Right renal pelvis (tissue), 4 donors: ENCODE data around the gene RUSC2. TPM values are rescaled to one million over a fixed set of nuclear protein-coding genes. Genes with fewer than 3 reads are reported as not detected.
A peak's percentile ranks its signal among the peaks of the same experiment; 100 is the strongest.
"Not testable (repeated sequence)": the region's sequence is repeated elsewhere in the genome, so short reads cannot be mapped to it uniquely, and the experiment has no call there.

Source experiments
- DNase-seq, 4 donors: peaks; one replicate each; pipeline ENCODE4 v3.0.0-alpha.2; 2013; ENCODE audit warnings: low read depth in 4 of 4, low spot score in 3 of 4, missing footprints in 1 of 4
- polyA plus RNA-seq, 4 donors: library from polyadenylated mRNA; unstranded; fragments of 120-200 nt; gene quantifications; one replicate each; pipeline ENCODE4 v1.2.1, GENCODE V29; 2013; ENCODE audit not compliant: insufficient read length in 4 of 4

RUSC2 gene
- polyA plus RNA-seq, 4 donors, result 17.7 to 20.7 (median 19.2) TPM

- DNase-seq, result no peak
Observed at GRCh38 chr9:35519692-35520363, 29.9 kb downstream of the RUSC2 start.

GRCh38 chr9:35520364-35520710, 30.4 kb downstream of the RUSC2 start:
- DNase-seq, result no peak

DNA sequence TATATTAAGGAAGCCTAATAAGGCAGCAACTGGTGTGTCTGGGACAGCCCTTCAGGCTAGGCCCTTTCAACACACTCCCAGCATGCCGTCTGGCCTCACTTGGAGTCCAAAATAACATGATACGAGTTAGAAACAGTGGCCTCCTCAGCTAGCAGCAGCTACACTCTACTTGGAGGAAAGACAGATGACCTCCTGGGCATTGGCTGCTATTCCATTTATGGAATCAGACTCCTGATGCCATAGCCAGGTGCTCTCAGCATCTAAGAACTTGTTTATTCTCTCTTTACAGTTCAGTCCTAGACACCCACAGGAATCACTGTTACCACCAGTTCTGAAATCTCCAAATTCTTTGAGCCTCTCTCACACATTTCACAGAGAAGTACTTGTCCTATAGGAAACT, 31.8 kb downstream of the RUSC2 start:
- no peak for DNase-seq

DNA sequence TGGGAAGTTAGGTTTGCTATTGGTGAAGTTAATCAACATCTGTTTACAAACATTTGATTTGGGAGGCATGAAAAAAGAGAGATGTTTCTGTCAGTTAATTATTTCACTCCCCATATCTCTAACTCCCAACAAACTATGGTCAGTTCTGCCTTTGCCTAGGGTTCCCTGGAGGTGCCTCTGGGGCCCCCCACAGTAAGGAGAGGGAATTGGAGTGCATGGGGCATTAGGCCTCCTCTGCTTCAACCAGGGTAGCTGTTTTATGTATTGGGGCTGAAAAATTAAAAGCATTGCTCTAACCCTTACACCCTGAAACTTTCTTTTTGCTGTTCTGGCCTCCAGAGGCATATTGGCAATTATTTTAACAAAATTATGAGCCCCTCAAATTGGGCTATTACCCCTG, 32.3 kb downstream of the RUSC2 start:
- DNase-seq, result no peak

GRCh38 chr9:35522700-35523099, 32.8 kb downstream of the RUSC2 start:
- DNase-seq, result no peak

DNA sequence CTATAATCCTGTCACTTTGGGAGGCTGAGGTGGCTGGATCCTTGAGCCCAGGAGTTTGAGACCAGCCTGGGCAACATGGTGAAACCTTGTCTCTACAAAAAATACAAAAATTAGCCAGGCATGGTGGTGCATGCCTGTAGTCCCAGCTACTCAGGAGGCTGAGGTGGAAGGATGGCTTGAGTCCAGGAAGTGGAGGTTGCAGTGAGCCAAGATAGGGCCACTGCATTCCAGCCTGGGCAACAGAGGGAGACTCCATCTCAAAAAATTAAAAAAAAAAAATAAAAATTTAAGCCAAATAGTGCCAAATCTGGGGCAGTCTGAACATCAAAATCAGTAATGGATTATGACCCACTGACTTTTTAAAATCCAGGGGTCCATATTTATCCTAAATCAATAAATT, 33.6 kb downstream of the RUSC2 start:
- DNase-seq, result not testable (repeated sequence)

DNA sequence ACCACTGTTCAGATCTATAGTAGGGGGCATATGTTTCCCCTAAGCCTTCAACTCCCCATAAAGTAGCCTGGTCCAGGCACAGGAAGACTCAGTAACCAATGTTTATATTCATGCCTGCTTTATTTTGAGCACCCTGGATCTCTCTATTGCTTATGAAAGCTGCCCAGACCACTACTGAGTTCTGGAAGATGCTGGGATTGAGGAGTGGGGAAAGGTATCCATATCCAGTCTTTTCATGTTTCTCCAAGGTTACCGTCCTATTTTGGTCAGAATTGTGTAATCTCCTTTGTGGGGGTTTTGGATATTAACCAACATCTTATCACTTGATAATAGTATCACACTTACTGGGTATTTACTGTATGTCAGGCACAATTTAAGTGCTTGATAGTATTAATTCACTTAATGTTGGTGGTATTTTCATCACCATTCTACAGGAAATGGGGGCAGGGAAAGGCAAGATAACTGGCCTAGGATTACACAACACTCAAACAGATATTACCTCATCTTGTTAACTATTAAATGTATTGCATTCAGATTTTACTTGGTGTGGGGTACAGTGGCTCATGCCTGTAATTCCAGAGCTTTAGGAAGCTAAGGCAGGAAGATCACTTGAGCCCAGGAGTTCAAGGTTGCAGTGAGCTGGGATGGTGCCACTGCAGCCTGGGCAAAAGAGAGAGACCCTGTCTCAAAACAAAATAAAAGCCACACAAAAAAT, 36.3 kb downstream of the RUSC2 start:
- no peak for DNase-seq

GRCh38 chr9:35529161-35529823, 39.4 kb downstream of the RUSC2 start:
- no peak for DNase-seq

DNA sequence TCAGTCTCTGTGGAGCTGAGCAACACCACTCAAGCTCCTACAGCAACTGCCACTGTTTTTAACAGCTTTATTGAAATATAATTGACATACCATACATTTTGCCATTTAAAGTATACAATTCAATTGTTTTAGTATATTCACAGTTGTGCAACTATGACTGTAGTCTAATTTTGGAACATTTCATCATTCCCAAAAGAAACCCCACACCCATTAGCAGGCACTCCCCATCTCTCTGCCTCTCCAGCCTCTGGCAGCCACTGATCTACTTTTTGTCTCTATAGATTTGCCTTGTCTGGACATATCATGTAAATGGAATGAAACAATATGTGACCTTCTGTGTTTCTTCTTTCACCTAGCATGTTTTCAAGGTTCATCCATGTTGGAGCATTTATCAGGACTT, 43.5 kb downstream of the RUSC2 start:
- no peak for DNase-seq

DNA sequence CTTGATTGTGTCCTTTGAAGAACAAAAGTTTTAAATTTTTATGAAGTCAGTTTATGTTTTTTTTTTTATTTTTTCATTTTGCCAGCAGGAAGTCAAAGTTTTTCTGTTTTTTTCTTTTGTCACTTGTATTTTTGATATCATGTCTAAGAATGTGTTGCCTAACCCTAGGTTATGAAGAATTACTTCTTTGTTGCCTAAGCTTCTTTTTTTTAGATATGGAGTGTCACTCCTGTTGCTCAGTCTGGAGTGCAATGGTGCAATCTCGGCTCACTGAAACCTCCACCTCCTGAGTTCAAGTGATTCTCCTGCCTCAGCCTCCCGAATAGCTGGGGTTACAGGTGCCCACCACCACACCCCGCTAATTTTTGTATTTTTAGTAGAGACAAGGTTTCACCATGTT, 45.0 kb downstream of the RUSC2 start:
- DNase-seq, result not testable (repeated sequence)

DNA sequence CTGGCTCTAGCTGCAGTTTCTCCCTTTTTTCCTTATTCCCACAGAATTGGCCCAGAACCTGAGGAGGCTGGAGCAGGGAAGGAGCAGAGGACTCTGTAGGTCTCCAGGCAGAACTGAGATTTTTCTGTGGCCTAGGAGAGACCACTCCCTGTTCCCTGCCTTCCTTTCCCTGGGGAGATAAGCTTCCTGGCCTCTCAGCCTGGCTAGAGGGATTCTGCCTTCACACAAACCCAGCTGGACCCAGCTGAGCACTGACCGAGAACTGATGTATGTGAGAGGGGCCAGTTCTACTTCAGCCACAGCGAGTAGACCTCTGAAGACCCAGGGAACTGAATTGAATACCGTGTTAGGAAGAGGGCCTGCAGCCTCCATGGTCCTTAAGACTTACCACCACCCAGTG, 48.0 kb downstream of the RUSC2 start:
- no peak for DNase-seq

DNA sequence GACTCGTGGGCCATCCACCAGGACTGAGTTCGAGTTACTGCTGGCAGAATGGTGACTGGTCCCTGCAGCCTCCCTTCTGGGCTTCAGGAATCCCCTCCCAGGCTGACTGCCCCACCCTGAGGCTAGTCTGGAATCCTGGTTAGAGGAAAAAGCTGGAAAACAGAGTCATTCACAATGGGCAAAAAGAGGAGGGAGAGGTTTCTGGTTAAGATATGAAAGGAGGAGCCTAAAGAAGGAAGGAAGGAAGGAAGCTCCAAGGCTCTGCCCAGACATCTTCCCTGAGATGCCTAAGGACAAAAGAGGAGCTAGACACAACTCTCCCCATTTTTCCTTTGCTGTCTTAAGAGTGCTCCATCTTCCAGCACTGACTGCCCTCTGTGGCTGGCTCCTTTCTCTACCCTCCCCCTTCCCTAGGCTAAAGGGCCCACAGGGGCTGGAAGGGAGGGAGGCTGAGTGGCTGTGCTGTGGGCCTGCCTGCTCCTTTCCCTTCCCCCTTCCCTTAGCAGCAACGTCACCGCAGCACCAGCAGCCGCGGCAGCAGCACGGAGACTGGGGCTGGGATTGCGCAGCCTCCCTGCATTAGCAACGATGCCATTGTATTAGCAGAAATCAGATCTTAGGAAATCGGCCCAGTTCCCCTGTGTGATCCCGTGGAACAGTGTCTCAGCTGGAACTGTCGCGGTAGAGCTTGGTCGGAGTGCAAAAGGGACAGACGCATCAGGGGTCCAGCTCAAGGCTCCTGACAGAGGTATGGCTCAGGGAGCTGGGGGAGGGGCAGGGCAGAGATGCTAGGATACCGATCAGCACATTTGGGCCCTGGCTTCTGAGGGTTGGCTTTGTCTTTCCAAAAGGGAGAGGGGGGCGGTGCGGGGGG, 48.7 kb downstream of the RUSC2 start:
- DNase-seq, result peak; percentile 60 to 64 (median 61)

Other genes with a start within 250 kb of the RUSC2 start
- gene TESK1, start 115.2 kb downstream of the RUSC2 start, polyA plus RNA-seq, result 10 to 100 TPM; 34.4 to 44.0 (median 38.9) TPM
- gene CD72, start 128.3 kb downstream of the RUSC2 start, polyA plus RNA-seq, result 1 to 10 TPM; 2.5 to 3.3 (median 2.7) TPM
- under 1 TPM; 0.28 to 0.43 (median 0.35) TPM for gene SIT1, start 160.8 kb downstream of the RUSC2 start, polyA plus RNA-seq
- not detected for gene RMRP, start 167.9 kb downstream of the RUSC2 start, polyA plus RNA-seq
- 10 to 100 TPM; 13.9 to 21.9 (median 17.4) TPM for gene CCDC107, start 168.2 kb downstream of the RUSC2 start, polyA plus RNA-seq
- gene ARHGEF39, start 175.1 kb downstream of the RUSC2 start, polyA plus RNA-seq, result 1 to 10 TPM; 8.8 to 9.9 (median 9.2) TPM
- under 1 TPM in 3 of 4 donors, not detected in 1; 0.20 to 0.61 (median 0.60) TPM for gene CA9, start 183.8 kb downstream of the RUSC2 start, polyA plus RNA-seq
- 100 to 1,000 TPM; 128 to 170 (median 161) TPM for gene TPM2, start 199.8 kb downstream of the RUSC2 start, polyA plus RNA-seq
- 100 to 1,000 TPM; 125 to 176 (median 153) TPM for gene TLN1, start 242.1 kb downstream of the RUSC2 start, polyA plus RNA-seq
- 10 to 100 TPM; 38.2 to 47.9 (median 40.8) TPM for gene CREB3, start 242.6 kb downstream of the RUSC2 start, polyA plus RNA-seq